ENCODE measurements around the gene TNKS1BP1.
"Not testable (repeated sequence)": the region's sequence is repeated elsewhere in the genome, so short reads cannot be mapped to it uniquely, and the experiment has no call there.

Gene TNKS1BP1

GRCh38 chr11:57353446-57353845, 28.7 kb upstream of the TNKS1BP1 start:
- no peak for DNase-seq (ENCODE audit: low spot score)

- no peak for DNase-seq (ENCODE audit: low spot score)
These were observed 28.3 kb upstream of the TNKS1BP1 start for GRCh38 chr11:57353036-57353435.

GRCh38 chr11:57349491-57350274, 24.9 kb upstream of the TNKS1BP1 start:
- peak; percentile 55 for DNase-seq (ENCODE audit: low spot score)

- no peak for DNase-seq (ENCODE audit: low spot score)
These were observed 24.0 kb upstream of the TNKS1BP1 start for GRCh38 chr11:57348636-57349313.

- no peak for DNase-seq (ENCODE audit: low spot score)
These were observed 23.3 kb upstream of the TNKS1BP1 start for GRCh38 chr11:57348052-57348451.

GRCh38 chr11:57347336-57347735, 22.6 kb upstream of the TNKS1BP1 start:
- DNase-seq (ENCODE audit: low spot score) = no peak

- no peak for DNase-seq (ENCODE audit: low spot score)
These were observed 20.9 kb upstream of the TNKS1BP1 start for GRCh38 chr11:57345555-57346211.

- no peak for DNase-seq (ENCODE audit: low spot score)
These were observed 20.1 kb upstream of the TNKS1BP1 start for GRCh38 chr11:57344826-57345225.

GRCh38 chr11:57343825-57344224, 19.1 kb upstream of the TNKS1BP1 start:
- no peak for DNase-seq (ENCODE audit: low spot score)

GRCh38 chr11:57342702-57343101, 17.9 kb upstream of the TNKS1BP1 start:
- DNase-seq (ENCODE audit: low spot score) = no peak

- no peak for DNase-seq (ENCODE audit: low spot score)
These were observed 16.6 kb upstream of the TNKS1BP1 start for GRCh38 chr11:57341250-57341808.

GRCh38 chr11:57340039-57340615, 15.4 kb upstream of the TNKS1BP1 start:
- no peak for DNase-seq (ENCODE audit: low spot score)

- no peak for DNase-seq (ENCODE audit: low spot score)
These were observed 14.6 kb upstream of the TNKS1BP1 start for GRCh38 chr11:57339328-57339727.

GRCh38 chr11:57338142-57338541, 13.4 kb upstream of the TNKS1BP1 start, which contains the start of gene P2RX3:
Gene P2RX3 (plus strand): TSS chr11:57338352. CDS start chr11:57338551, 199 bp downstream.
- no peak for DNase-seq (ENCODE audit: low spot score)

- not testable (repeated sequence) for DNase-seq (ENCODE audit: low spot score)
These were observed 12.1 kb upstream of the TNKS1BP1 start for GRCh38 chr11:57336856-57337255.

- DNase-seq (ENCODE audit: low spot score) = no peak
These were observed 11.4 kb upstream of the TNKS1BP1 start for GRCh38 chr11:57336111-57336666.

GRCh38 chr11:57335343-57336110, 10.8 kb upstream of the TNKS1BP1 start, which contains the start of gene SSRP1:
Gene SSRP1 (minus strand): TSS chr11:57335892. CDS start chr11:57335121, 771 bp downstream.
- peak; percentile 81 for DNase-seq (ENCODE audit: low spot score)

GRCh38 chr11:57335023-57335342, 10.2 kb upstream of the TNKS1BP1 start:
- DNase-seq (ENCODE audit: low spot score) = no peak

- DNase-seq (ENCODE audit: low spot score) = no peak
These were observed 8.1 kb upstream of the TNKS1BP1 start for GRCh38 chr11:57332694-57333440.

GRCh38 chr11:57331720-57332119, 7.0 kb upstream of the TNKS1BP1 start:
- DNase-seq (ENCODE audit: low spot score) = no peak

Data from kidney capillary endothelial cell (primary cell).